Lower lobe of right lung (tissue), 2 donors: Measurements from ENCODE around the gene FAM151B. TPM values are rescaled to one million over a fixed set of nuclear protein-coding genes. Genes with fewer than 3 reads are reported as not detected.

ENCODE experiments used
- ATAC-seq, 2 donors: fragments of 200-7000 bp; cut with Tn5 transposase; one replicate each; pipeline ENCODE4 v1.9.1; 2020 to 2022; ENCODE audit warnings: mild to moderate bottlenecking in 2 of 2, moderate library complexity in 2 of 2
- DNase-seq: peaks from one replicate; pipeline ENCODE4 v3.0.0-alpha.2; 2020
- H3K27ac ChIP-seq: fragments of 200-600 bp; one replicate; pipeline ENCODE4 v1.8.0; 2022
- H3K27me3 ChIP-seq: fragments of 200-600 bp; one replicate; pipeline ENCODE4 v1.8.0; 2022; ENCODE audit warnings: low read depth
- H3K36me3 ChIP-seq: fragments of 200-600 bp; one replicate; pipeline ENCODE4 v1.8.0; 2022; ENCODE audit warnings: mild to moderate bottlenecking
- H3K4me1 ChIP-seq: fragments of 200-600 bp; one replicate; pipeline ENCODE4 v1.8.0; 2022
- H3K4me3 ChIP-seq: fragments of 200-600 bp; one replicate; pipeline ENCODE4 v1.8.0; 2022; ENCODE audit warnings: mild to moderate bottlenecking
- H3K9me3 ChIP-seq: fragments of 200-600 bp; one replicate; pipeline ENCODE4 v1.8.0; 2022
- intact Hi-C: fragments of 100-400 bp; cut with DNase I; formaldehyde crosslinking; loops from one replicate; pipeline ENCODE4 v1.11.0; 2022
- long read RNA-seq: library from polyadenylated mRNA; unstranded; transcript quantifications from one replicate; pipeline ENCODE4 v2.0.0, GENCODE V29; 2021
- total RNA-seq: library from RNA; stranded (reverse); fragmentation: NEBNext Ultra II Directional; extraction: Animal tissue kit (Norgen Biotek cat#: 25700); gene quantifications from one replicate; pipeline ENCODE4 v1.2.1, GENCODE V29; 2021
- TF ChIP-seq, protein P1 (sequence below): fragments of 200-600 bp; IDR thresholded peaks from one replicate; pipeline ENCODE4 v1.8.0; 2022; ENCODE audit warnings: antibody characterized with exemption, mild to moderate bottlenecking
- donor health status: DM: no; HTN: yes; CAD: no; lungs with severe emphysema.

The FAM151B gene, protein sequence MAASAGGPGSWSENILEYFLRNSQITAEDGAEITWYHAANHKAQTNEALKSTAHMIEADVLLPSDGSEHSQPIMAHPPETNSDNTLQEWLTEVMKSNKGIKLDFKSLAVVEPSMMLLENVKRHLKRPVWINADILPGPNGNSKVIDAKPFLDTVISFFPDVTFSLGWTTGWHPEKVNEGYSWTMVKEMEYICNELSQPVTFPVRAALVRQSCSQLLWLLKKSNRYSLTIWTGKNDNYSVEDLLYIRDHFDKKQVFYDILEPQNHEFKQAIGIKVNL
- 4.1 TPM for total RNA-seq
- long read RNA-seq, partial matches to known transcripts, result 1 of 4 reads
- long read RNA-seq, other reads (novel, unspliced or antisense), result 3 of 4 reads

DNA sequence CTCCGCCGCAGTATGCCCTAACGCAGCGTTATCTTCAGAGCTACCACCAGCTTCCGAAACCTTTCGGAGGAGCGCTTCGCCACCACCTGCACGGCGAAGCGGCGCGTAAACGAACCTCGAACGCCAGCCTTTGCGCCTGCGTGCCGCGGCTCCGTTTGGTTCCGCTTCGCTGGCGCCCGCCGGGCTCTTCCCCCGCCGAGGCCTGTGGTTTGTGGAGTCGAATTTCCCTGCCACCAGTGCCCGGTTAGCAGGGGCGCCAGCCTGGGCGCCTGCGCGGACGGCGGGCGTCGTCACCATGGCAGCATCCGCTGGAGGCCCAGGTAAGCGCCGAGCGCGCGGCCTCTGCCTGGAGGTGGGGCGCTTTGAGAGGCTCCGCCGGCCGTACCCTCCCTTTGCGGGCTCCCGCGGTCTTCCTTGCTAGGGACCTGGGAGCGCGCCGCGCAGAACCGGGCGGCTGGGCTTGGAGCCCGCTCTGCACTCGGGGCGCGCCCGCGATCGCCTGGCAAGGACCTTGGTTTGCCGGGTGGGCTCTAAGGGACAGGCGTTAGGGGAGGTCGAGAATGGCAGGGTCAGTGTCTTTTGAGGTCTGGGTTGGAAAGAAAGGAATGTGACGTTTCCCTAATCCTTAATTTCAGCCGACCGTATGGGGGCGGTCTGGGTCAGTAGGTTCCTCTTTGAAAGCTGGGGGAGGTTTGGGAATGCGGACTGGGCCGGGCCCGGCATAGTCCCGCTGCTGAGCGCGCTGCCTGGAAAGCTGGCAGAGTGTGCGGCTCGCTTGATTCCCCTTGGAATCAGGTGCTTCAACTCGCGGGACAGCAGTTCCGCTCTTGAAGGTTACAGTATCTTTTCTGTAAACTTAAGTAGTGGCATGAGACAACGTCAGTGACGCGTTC is at the start of gene FAM151B:
Gene FAM151B (plus strand): TSS at position 272 of the 893 bp plus-strand sequence. CDS start 24 bp downstream, at position 296.
- H3K4me1 ChIP-seq, result peaks cover 24% of the 10 kb centered on the region
- peak within 1 kb of the TSS; percentile 87 for H3K27ac ChIP-seq
- intact Hi-C loops, result loop anchor here (10.0 kb wide), 1 partner anchor 187 kb away; no protein-coding TSS in a partner anchor
- peak within 1 kb of the TSS; percentile 77 for H3K4me3 ChIP-seq
- H3K27me3 ChIP-seq, result no peaks in the 10 kb centered on the region
- H3K9me3 ChIP-seq, result peaks cover 9% of the 10 kb centered on the region
- TF ChIP-seq, protein P1, sequence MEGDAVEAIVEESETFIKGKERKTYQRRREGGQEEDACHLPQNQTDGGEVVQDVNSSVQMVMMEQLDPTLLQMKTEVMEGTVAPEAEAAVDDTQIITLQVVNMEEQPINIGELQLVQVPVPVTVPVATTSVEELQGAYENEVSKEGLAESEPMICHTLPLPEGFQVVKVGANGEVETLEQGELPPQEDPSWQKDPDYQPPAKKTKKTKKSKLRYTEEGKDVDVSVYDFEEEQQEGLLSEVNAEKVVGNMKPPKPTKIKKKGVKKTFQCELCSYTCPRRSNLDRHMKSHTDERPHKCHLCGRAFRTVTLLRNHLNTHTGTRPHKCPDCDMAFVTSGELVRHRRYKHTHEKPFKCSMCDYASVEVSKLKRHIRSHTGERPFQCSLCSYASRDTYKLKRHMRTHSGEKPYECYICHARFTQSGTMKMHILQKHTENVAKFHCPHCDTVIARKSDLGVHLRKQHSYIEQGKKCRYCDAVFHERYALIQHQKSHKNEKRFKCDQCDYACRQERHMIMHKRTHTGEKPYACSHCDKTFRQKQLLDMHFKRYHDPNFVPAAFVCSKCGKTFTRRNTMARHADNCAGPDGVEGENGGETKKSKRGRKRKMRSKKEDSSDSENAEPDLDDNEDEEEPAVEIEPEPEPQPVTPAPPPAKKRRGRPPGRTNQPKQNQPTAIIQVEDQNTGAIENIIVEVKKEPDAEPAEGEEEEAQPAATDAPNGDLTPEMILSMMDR, result peak; percentile 17
- peak; percentile 95 for DNase-seq
- no peaks in the 10 kb centered on the region for H3K36me3 ChIP-seq
- peak; percentile 98 to 99 for ATAC-seq

DNA sequence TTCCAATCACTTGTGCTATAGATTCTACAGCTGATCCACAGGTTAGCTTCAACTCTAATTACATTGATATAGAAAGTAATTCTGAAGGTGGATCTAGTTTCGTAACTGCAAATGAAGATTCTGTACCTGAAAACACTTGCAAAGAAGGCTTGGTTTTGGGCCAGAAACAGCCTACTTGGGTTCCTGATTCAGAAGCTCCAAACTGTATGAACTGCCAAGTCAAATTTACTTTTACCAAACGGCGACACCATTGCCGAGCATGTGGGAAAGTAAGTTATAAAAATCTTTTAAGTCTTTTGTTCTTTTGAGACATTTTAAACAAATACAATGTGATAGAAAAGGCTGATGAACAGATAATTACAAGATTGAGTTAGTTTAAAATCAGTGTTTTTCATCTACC is 49.2 kb upstream of the FAM151B start:
- ATAC-seq (peak in 1 of 2 donors; percentile 29), DNase-seq (no peak)
- no peaks in the 10 kb centered on the region for H3K27me3 ChIP-seq
- TF ChIP-seq, protein P1, result no peak
- peaks cover 47% of the 10 kb centered on the region for H3K36me3 ChIP-seq
- H3K4me3 ChIP-seq, result no peak overlapping the region
- no peak overlapping the region for H3K27ac ChIP-seq
- no peaks in the 10 kb centered on the region for H3K4me1 ChIP-seq
- no peaks in the 10 kb centered on the region for H3K9me3 ChIP-seq
- intact Hi-C loops, result no loop called here

DNA sequence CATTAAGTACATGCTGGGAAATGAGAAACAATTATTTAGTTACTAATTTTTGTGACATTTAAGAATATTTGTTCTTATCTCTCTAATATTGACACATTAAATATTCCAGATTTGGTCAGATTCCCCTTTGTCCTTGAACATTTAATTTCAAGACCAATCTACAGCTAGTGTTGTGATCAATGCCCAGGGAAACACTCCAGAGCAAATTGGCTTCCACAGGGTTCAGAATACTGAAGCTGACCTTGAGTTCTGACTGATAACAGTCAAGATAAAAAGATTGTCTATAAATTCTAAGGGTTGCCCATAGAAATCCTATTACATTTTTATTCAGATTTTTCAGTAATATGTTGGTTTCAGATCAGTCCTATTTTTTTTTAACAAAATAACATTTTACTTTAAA is 48.7 kb upstream of the FAM151B start:
- no peak for DNase-seq
- Histone ChIP-seq H3K4me3 (no peak overlapping the region), H3K27ac (no peak overlapping the region), H3K9me3 (no peaks in the 10 kb centered on the region), H3K27me3 (no peaks in the 10 kb centered on the region), H3K36me3 (peaks cover 45% of the 10 kb centered on the region), H3K4me1 (no peaks in the 10 kb centered on the region)
- intact Hi-C loops, result no loop called here
- ATAC-seq, result no peak
- TF ChIP-seq, protein P1, result no peak

GRCh38 chr5:80442742-80443141 is 45.2 kb upstream of the FAM151B start:
- DNase-seq, result no peak
- TF ChIP-seq, protein P1, result no peak
- H3K36me3 ChIP-seq, result peaks cover 50% of the 10 kb centered on the region

DNA sequence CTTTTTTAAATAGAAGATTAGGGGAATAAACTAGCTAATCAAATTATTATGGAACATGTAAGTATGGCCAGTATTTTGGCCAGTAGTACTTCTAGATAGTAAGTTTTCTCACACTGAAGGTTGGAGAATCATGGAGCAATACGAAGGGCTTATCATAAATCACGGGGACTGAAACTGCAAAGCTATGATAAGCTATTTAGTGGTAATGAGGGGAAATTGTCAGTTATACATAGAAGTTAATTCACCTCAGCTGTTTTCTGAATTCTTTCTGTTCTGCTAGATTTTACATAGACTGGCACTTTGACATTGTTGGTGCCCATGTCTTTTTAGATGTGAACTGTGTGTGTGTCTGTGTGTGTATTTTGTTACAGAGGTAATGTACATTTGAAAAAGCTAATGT is 34.5 kb upstream of the FAM151B start:
- intact Hi-C loops, result no loop called here
- TF ChIP-seq, protein P1, result no peak
- DNase-seq (no peak), ATAC-seq (no peak)
- Histone ChIP-seq H3K4me1 (no peaks in the 10 kb centered on the region), H3K4me3 (no peak overlapping the region), H3K27ac (no peak overlapping the region), H3K9me3 (no peaks in the 10 kb centered on the region), H3K27me3 (no peaks in the 10 kb centered on the region), H3K36me3 (peaks cover 67% of the 10 kb centered on the region)

More at GRCh38 chr5:80442742-80443141, 45.2 kb upstream of the FAM151B start:
- no peaks in the 10 kb centered on the region for H3K9me3 ChIP-seq
- H3K27ac ChIP-seq, result no peak overlapping the region
- intact Hi-C loops, result no loop called here
- ATAC-seq, result no peak
- H3K4me1 ChIP-seq, result no peaks in the 10 kb centered on the region
- H3K27me3 ChIP-seq, result no peaks in the 10 kb centered on the region
- H3K4me3 ChIP-seq, result no peak overlapping the region
